Measurements from ENCODE around the gene GSE1.

DNA sequence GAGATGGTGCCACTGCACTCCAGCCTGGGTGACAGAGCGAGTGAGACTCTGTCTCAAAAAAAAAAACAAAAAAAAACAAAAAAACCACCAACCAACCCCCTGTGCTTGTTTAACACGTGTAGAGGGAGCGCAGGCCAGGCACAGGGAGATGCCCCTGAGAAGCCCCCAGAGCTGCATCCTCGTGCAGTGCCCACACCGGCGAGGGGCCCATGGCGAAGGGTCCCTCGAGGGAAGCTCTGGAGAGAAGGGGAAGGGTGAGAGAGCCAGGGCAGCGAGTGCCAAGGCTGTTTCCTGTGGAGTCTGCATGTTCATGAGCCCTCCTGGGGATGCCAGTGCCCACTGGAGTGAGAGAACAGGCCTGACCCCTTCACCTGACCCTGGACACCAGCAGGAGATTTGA is 47.8 kb upstream of the GSE1 start:
- TF ChIP-seq, protein P1, sequence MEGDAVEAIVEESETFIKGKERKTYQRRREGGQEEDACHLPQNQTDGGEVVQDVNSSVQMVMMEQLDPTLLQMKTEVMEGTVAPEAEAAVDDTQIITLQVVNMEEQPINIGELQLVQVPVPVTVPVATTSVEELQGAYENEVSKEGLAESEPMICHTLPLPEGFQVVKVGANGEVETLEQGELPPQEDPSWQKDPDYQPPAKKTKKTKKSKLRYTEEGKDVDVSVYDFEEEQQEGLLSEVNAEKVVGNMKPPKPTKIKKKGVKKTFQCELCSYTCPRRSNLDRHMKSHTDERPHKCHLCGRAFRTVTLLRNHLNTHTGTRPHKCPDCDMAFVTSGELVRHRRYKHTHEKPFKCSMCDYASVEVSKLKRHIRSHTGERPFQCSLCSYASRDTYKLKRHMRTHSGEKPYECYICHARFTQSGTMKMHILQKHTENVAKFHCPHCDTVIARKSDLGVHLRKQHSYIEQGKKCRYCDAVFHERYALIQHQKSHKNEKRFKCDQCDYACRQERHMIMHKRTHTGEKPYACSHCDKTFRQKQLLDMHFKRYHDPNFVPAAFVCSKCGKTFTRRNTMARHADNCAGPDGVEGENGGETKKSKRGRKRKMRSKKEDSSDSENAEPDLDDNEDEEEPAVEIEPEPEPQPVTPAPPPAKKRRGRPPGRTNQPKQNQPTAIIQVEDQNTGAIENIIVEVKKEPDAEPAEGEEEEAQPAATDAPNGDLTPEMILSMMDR (IDR thresholded peaks at IDR 0.05), result no peak
- no peak for TF ChIP-seq EP300 (IDR thresholded peaks at IDR 0.05; ENCODE audit: low read depth)
